Measurements from ENCODE around the gene TCF25.

Gene TCF25

DNA sequence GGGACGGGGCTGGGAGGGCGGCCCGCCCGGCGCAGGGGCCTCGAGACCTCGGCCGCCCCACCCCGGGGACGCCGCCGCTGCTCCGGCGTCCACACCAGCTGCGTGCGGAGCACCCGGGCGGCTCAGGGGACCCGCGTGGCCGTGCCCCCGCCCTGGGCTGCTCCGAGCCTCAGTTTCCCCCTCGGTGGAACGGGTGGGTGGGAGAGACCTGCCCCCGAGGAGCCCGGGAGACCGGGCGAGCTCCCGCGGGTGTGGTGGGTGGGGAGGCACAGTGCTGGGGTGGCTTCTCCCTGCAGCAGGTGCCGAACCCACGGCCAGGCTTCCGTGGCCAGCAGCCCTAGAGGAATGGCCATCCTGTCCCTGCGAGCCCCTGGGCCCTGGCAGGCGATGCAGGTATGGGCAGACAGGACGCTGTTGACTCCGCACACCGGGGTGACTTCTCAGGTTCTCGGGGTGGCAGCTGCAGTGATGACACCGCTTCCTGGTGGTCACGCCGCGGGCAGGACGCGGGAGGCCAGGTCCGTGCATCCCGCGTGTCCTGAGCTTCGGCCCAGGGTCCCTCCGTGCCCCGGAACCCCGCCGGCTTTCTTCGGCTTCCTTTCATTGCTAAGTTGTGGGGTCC lies 75.8 kb downstream of the TCF25 start:
- DNase-seq (ENCODE audit: low spot score) = no peak

DNA sequence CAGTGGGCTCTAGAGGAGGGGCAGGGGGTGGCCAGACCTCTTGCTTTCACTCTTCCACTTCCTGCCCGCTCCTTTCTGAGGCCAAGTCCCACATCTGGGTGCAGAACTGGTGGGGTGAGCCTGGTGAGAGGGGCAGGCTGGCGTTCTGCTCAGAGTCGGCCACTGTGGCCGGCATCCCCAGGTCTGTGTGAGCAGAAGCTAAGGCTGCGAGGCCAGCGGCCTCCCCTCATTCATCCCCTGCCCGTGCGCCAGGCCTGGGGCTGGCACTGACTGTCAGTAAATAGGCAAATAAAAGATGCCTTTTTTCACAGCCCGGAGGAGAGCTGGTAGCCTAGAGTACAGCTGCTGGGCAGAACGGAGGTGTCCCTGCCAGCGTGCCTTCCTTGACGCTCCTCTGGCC lies 76.4 kb downstream of the TCF25 start:
- no peak for DNase-seq (ENCODE audit: low spot score)

DNA sequence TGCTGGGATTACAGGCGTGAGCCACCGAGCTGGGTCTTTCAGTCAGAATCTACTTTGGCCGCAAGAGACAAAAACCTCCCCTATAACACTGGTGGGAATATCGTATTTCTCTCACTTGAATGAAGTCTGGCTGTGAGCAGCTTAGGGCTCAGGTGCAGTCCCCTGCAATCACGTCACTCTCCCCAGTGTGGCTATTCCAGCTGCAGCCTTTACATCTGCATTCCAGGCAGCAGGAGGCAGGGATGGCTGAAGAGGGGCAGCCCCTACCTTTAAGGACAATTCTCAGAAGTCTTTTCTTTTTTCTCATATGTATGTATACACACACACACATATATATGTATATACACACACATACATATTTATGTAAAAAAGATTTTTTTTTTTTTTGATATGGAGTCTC lies 78.1 kb downstream of the TCF25 start:
- DNase-seq (ENCODE audit: low spot score) = no peak

DNA sequence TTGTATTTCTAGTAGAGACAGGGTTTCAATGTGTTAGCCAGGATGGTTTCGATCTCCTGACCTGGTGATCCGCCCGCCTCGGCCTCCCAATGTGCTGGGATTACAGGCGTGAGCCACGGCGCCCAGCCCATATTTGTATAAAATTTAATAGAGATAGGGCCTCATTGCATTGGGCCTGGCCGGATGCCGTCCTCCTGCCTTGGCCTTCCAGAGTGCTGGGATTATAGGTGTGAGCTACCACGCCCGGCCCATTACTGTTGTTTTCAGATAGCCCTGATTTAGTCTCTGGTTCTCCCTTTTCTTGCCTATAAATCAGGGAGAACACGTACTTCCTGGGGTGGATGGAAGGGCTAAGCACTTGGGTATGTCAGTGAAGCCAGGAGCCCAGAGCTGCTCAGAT lies 78.7 kb downstream of the TCF25 start:
- no peak for DNase-seq (ENCODE audit: low spot score)

DNA sequence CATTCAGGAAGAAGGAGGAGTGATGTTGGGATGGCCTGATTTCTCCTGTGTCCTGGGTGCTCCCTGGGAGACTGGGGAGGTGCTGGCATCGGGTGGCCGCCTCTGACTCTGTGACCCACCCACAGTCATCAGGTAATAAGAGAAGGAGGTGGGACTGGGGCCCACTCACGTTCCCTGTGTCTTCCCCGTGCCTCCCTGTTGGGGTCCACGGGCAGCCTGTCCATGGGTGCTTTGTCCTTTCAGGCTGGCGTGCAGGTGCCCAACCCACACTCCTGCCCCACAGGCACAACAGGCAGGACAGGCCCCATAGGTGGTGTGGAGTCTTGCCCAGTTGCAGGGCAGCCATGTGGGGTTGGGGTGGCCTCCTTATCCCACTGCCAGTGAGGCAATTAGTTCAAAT lies 79.2 kb downstream of the TCF25 start:
- no peak for DNase-seq (ENCODE audit: low spot score)

DNA sequence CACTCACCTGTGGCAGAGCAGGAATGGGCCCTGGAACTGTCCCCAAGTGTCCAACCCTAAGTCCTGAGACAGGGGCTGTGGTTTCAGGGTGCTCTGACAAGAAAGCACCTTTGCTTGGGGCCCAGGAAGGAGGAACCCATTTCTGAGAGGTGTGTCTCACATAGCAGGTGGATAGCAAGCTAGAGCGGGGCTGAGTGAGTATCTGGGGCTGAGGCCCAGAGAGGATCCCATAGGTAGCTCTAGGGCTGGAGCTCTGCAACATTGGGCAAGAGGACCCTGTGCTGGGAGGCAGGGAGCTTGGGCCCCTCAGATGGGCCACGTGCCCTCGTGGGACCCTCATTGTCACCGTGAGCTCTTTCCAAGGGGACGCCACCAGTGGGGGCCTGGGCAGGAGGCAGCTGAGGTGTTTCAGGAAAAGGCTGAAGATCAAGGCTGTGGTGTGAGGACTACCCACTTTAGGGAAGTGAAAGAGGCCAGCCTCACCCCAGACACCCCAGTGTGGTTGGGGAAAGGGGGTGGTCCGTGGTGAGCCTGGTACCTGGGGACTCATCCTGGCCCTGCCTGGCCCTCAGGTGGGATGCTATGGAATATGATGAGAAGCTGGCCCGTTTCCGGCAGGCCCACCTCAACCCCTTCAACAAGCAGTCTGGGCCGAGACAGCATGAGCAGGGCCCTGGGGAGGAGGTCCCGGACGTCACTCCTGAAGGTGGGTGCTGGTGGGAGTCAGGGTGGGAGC lies 80.4 kb downstream of the TCF25 start:
- DNase-seq (ENCODE audit: low spot score) = no peak

DNA sequence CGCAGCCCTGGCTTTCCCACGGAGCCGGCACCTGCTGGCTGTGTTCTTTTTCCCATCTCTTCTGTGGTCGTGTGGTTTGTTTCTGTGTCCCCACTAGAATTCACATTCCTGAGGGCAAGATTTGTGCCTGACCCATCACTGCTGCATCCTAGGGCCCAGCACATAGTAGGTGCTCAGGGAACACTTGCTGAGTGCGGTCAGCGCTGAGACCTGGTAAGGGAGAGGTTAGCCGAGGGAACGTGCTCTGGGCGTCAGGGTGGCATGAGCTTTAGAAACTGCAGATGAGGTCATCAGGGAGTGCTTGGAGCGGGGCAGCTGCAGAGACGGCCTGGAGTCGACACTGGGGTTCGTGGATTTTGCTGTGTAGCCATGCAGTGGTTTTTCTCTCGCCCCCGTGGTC lies 81.1 kb downstream of the TCF25 start:
- no peak for DNase-seq (ENCODE audit: low spot score)

DNA sequence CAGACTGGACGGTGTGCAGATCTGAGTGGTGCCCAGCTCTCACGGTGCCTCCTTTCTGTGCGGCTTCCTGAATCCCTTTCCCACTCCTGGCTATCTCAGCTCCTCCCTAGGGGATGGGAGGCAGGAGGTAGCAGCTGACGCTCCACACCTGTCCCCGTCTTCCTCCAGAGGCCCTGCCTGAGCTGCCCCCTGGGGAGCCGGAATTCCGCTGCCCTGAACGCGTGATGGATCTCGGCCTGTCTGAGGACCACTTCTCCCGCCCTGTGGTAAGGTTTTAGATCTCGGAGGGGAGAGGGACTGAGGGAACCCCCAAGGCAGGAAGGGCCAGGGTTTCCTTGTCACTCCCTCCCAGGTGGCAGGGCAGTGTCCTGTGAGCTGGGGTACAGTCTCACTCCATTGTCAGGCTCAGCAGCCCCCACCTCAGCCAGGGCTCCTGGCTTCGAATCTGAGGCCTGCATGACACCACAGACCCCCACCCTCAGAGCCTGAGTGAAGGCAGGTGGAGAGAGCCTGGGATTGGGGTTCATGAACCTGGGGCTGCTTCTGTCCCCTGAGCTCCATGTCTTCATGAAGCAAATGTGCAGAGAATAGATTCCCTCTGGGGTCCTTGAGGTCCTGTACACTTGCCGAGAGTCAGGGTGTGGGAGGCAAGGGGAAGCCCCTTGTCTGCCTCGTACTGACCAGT lies 81.8 kb downstream of the TCF25 start:
- DNase-seq (ENCODE audit: low spot score) = no peak

DNA sequence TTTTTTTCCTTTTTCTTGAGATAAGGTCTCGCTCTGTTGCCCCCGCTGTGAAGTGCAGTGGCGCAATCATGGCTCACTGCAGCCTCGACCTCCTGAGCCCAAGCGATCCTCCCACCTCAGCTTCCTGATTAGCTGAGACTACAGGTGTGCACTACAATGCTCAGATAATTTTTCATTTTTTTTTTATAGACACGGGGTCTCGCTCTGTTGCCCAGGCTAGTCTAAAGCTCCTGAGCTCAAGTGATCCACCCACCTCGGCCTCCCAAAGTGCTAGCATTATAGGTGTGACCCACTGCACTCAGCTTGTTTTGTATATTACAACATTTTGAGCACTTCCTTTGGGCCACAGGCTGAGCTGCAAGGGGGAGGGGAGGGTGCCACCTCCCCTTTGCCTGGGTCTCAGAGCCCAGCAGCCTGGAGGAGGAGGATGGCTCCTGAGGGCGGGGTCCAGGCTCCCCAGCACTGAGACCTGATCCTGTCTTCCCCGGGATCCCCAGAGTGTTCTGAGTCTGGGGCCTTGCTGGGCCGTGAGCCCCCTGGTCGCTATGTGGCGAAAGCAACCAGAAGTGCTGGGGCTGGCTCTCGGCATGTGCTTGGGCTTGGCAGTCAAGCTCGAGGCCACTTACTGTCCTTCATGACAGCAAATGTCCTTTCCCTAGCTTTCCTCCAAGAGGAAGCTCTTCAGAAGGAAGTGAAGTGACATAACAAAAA lies 83.3 kb downstream of the TCF25 start:
- DNase-seq (ENCODE audit: low spot score) = no peak

DNA sequence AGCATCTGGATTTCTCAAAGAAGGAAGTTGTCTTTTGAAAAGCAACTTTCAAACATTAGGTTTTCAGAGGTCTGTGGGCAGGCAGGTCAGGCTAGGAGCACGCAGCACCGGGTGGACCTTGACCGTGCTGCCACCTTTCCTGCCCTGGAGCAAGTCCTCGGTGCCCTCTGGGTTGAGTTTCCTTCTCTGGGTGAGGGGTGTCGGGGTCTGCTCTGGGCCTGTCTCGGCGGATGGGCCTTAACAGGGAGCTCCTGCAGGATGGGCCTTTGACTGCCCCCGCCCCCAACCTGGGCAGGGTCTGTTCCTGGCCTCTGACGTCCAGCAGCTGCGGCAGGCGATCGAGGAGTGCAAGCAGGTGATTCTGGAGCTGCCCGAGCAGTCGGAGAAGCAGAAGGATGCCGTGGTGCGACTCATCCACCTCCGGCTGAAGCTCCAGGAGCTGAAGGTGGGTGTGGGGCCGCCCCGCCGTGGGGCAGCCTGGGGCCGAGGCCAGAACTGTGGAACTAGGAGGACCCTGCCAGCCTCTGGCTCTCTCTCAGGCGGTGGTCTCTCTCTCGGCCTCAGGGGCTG lies 83.9 kb downstream of the TCF25 start:
- no peak for DNase-seq (ENCODE audit: low spot score)

DNA sequence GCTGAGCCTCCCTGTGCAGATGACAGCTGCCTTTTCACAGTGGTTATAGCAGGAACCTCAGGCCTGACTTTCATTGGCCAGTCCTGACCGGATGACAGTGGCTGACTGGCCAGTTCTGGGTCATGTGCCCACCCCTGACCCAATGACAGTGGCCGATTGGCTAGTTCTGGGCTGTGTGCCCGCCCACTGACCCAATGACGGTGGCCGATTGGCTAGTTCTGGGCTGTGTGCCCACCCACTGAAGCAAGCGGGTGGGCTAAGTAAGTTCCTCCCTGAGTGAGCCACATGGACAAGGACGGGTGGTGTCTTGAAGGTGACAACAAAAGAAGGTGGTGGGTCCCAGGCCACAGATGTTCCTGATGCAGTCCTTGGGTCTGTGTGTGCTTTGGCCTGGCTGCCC lies 84.7 kb downstream of the TCF25 start:
- peak; percentile 29 for DNase-seq (ENCODE audit: low spot score)

DNA sequence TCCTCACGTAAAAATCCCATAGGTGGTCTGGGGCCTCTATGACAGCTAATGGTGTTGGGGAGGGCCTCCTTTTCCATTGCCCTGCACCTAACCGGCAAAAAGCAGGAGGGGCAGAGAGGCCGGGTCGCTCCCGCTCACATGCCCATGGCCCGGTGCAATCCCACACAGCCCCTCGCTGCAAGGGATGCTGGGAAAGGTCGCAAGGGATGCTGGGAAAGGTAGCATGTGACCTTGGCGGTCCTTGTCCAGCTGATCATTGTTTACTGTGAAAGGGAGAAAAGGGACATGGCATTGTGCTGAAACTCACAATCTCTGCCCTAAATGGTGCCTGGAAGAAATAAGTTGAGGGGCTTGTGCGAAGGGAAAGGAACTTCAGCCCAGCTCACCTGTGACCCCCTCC lies 85.2 kb downstream of the TCF25 start:
- no peak for DNase-seq (ENCODE audit: low spot score)

DNA sequence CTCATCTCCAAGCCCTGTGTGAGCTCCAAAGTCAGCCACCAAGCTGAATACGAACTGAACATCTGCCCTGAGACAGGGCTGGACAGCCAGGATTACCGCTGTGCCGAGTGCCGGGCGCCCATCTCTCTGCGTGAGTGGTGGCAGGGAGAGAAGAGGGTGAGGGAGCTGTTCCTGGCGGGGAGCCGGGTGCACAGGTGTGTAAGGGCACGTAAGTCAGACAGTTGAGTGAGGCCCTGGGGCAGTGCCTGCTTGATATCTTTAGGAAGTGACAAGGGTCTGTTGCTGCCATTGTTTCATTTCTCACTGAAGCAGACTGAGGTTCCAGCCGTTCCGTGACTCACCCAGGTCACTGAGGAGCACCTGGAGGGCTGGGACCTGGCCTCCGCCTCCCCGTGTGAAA lies 87.6 kb downstream of the TCF25 start:
- DNase-seq (ENCODE audit: low spot score) = no peak
